IMR-90 (cell line): Measurements from ENCODE around the gene ZDHHC11B.

Experiments
- CEBPB ChIP-seq: IDR thresholded peaks from 2 replicates; pipeline ENCODE4 v1.6.1; 2012; ENCODE audit warnings: low read depth, low read length, improper control_type of control experiment
- CTCF ChIP-seq: conservative IDR thresholded peaks from 2 replicates; pipeline ENCODE4 v1.5.1; 2012; ENCODE audit warnings: mild to moderate bottlenecking, low read depth, low read length, improper control_type of control experiment
- ELK1 ChIP-seq: fragments of 150-350 bp; IDR thresholded peaks from 2 replicates; pipeline ENCODE4 v1.6.1; 2016; ENCODE audit warnings: low read depth, mild to moderate bottlenecking, low read length, moderate library complexity, borderline replicate concordance
- FOS ChIP-seq: fragments of 150-350 bp; IDR thresholded peaks from 2 replicates; pipeline ENCODE4 v1.6.1; 2016; ENCODE audit warnings: low read depth, low read length
- MAFK ChIP-seq: IDR thresholded peaks from 2 replicates; pipeline ENCODE4 v1.6.1; 2012; ENCODE audit warnings: low read depth, low read length, improper control_type of control experiment
- MAZ ChIP-seq: IDR thresholded peaks from 2 replicates; pipeline ENCODE4 v1.6.1; 2012; ENCODE audit warnings: low read depth, mild to moderate bottlenecking, low read length, improper control_type of control experiment, moderate library complexity, borderline replicate concordance
- MXI1 ChIP-seq: IDR thresholded peaks from 2 replicates; pipeline ENCODE4 v1.6.1; 2012; ENCODE audit warnings: low read depth, mild to moderate bottlenecking, low read length, moderate library complexity, borderline replicate concordance
- POLR2A ChIP-seq: IDR thresholded peaks from 2 replicates; pipeline ENCODE4 v1.6.1; 2012; ENCODE audit warnings: mild to moderate bottlenecking, low read depth, low read length
- RCOR1 ChIP-seq: IDR thresholded peaks from 2 replicates; pipeline ENCODE4 v1.6.1; 2012; ENCODE audit warnings: mild to moderate bottlenecking, low read length, improper control_type of control experiment; ENCODE audit not compliant: insufficient replicate concordance
- RFX5 ChIP-seq: IDR thresholded peaks from 2 replicates; pipeline ENCODE4 v1.8.0; 2012; ENCODE audit warnings: low read depth, mild to moderate bottlenecking, low read length, moderate library complexity
- SMC3 ChIP-seq: fragments of 150-350 bp; IDR thresholded peaks from 2 replicates; pipeline ENCODE4 v1.6.1; 2016; ENCODE audit warnings: low read depth, mild to moderate bottlenecking, antibody characterized with exemption, low read length, moderate library complexity
- TF ChIP-seq, protein P1 (sequence below): fragments of 150-350 bp; IDR thresholded peaks from 2 replicates; pipeline ENCODE4 v1.6.1; 2017; ENCODE audit warnings: mild to moderate bottlenecking, antibody characterized with exemption, low read length, low read depth

- no peak for TF ChIP-seq SMC3
- no peak for TF ChIP-seq CTCF
- TF ChIP-seq RCOR1, result no peak
- no peak for TF ChIP-seq POLR2A
- TF ChIP-seq MAFK, result no peak
- no peak for TF ChIP-seq MXI1
- no peak for TF ChIP-seq CEBPB
- TF ChIP-seq, protein P1, sequence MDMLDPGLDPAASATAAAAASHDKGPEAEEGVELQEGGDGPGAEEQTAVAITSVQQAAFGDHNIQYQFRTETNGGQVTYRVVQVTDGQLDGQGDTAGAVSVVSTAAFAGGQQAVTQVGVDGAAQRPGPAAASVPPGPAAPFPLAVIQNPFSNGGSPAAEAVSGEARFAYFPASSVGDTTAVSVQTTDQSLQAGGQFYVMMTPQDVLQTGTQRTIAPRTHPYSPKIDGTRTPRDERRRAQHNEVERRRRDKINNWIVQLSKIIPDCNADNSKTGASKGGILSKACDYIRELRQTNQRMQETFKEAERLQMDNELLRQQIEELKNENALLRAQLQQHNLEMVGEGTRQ, result no peak
- no peak for TF ChIP-seq FOS
- TF ChIP-seq ELK1, result no peak
- no peak for TF ChIP-seq MAZ
- no peak for TF ChIP-seq RFX5
These were observed 119.6 kb downstream of the ZDHHC11B start for GRCh38 chr5:664994-665360.
